Measurements from ENCODE around the gene GRIA4.

The GRIA4 gene

DNA sequence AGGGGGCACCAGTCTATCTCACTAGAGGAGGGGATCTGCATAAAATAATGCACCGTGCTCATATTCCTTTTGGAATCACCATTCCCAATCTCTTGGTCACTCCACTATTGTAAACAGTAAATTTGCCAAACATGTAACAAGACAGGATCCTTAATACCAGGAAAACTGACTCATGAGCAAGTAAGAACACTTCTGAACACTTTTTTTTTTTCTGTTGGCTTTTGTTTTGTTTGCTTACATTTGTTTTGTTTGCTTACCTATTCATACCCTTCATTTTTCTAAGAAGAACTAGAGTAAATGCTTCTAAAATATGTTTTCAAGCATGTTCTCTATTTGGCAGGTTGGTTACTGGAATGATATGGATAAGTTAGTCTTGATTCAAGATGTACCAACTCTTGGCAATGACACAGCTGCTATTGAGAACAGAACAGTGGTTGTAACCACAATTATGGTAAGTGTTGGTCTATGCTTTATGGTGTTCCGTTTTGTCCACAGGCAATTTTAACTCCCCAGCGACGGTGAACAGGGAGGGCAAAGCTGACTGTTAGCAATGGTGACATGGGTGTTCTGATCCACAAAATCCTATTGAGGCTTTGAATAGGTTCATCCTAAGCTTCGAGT is 300.3 kb downstream of the GRIA4 start:
- TF ChIP-seq, protein P1, sequence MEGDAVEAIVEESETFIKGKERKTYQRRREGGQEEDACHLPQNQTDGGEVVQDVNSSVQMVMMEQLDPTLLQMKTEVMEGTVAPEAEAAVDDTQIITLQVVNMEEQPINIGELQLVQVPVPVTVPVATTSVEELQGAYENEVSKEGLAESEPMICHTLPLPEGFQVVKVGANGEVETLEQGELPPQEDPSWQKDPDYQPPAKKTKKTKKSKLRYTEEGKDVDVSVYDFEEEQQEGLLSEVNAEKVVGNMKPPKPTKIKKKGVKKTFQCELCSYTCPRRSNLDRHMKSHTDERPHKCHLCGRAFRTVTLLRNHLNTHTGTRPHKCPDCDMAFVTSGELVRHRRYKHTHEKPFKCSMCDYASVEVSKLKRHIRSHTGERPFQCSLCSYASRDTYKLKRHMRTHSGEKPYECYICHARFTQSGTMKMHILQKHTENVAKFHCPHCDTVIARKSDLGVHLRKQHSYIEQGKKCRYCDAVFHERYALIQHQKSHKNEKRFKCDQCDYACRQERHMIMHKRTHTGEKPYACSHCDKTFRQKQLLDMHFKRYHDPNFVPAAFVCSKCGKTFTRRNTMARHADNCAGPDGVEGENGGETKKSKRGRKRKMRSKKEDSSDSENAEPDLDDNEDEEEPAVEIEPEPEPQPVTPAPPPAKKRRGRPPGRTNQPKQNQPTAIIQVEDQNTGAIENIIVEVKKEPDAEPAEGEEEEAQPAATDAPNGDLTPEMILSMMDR (IDR thresholded peaks at IDR 0.05; ENCODE audit: control extremely low read depth, extremely low read depth, low read depth, missing control alignments) = no peak
- no peak for DNase-seq (ENCODE audit: extremely low spot score)
- ChIA-PET POLR2A (no interaction called here), CTCF (no interaction called here)

DNA sequence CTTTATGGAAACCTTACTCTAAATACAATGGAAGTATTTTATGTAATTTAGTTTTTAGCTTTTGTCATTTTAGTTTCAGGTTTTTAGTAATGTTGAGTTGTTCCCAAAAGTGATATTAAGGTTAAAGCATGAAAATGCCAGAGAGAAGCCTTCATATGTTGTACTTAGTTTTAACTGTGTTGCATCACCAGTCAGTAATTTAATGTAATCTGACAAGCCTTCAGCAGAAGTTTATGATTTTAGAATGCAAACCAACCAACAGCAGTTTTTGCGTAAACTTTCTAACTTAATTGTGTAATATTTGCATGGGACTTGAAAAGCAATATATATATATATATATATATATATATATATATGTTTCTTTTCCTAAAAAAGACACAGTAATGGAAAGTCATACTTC is 301.6 kb downstream of the GRIA4 start:
- CTCF ChIA-PET = no interaction called here

DNA sequence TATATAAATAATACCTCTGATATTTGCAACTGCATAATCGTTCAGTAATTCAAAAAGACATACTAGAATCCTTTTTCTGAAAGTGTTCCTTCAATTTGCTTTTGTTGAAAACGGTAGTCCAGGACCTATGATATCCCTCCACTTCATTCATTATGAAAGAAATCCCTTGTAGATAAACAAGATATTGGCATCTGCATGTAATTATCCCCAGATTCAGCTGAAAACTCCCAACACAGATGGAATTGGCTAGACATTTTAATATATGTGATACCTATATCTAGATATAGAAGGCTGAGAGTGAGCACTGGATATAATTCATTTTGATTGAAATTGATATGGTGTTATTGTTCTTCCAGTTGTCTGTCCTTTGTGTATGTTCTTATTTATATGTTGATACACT is 302.8 kb downstream of the GRIA4 start:
- POLR2A ChIA-PET = no interaction called here
- no peak for DNase-seq (ENCODE audit: extremely low spot score)
- TF ChIP-seq, protein P1 (IDR thresholded peaks at IDR 0.05; ENCODE audit: control extremely low read depth, extremely low read depth, low read depth, missing control alignments) = no peak
- CTCF ChIA-PET = no interaction called here

More for the DNA sequence above, 301.6 kb downstream of the GRIA4 start:
- no peak for DNase-seq (ENCODE audit: extremely low spot score)
- POLR2A ChIA-PET = no interaction called here
- TF ChIP-seq, protein P1 (IDR thresholded peaks at IDR 0.05; ENCODE audit: control extremely low read depth, extremely low read depth, low read depth, missing control alignments) = no peak

DNA sequence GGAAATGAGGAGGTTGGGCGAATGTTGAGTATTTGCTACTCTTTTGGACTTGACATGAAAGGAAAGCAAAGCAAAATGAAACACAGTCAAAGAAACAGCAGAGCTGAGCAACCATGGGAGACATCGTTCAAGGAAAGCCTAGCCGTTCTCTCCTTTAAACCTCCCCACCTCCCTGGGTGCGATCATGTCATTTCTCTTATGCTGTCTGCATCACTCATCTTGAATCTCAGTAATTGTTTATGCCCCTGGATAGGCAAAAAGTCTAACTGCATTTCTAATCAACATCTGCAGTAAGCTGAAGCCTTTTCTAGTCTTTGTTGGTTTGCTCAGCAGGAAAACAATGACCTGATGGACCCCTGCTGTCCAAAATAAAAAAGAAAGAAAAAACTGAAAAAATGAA is 305.1 kb downstream of the GRIA4 start:
- ChIA-PET POLR2A (no interaction called here), CTCF (no interaction called here)
- DNase-seq (ENCODE audit: extremely low spot score) = no peak
- TF ChIP-seq, protein P1 (IDR thresholded peaks at IDR 0.05; ENCODE audit: control extremely low read depth, extremely low read depth, low read depth, missing control alignments) = no peak

DNA sequence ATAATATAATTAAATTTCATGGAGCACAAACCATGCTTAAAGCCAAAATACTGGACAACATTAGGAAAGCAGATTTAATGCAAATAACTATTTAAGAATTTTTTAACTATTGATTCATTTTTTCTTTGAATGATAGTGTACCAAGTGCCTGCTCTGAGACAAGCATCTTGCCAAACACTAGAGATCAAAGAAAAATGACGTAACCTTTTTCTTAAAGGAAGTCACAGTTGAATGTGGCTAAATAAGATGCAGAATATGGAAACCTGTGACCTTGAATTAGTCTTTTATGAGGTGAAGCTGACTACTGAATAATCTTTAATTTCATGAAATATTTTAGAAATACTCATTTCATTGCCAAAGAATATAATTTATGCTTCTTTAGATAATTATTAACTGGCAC is 308.2 kb downstream of the GRIA4 start:
- DNase-seq (ENCODE audit: extremely low spot score) = no peak
- TF ChIP-seq, protein P1 (IDR thresholded peaks at IDR 0.05; ENCODE audit: control extremely low read depth, extremely low read depth, low read depth, missing control alignments) = no peak
- CTCF ChIA-PET = no interaction called here
- POLR2A ChIA-PET = no interaction called here

DNA sequence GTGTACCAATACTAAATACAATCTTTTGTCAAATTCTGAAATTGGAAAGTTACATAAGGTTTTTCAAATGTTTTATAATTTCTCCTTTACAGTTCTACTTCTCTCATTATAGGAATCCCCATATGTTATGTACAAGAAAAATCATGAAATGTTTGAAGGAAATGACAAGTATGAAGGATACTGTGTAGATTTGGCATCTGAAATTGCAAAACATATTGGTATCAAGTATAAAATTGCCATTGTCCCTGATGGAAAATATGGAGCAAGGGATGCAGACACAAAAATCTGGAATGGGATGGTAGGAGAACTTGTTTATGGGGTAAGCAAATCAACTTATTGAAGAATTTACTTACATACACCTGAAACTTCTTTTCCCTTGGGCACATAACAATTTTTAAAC is 308.7 kb downstream of the GRIA4 start:
- ChIA-PET POLR2A (no interaction called here), CTCF (no interaction called here)
- DNase-seq (ENCODE audit: extremely low spot score) = no peak
- TF ChIP-seq, protein P1 (IDR thresholded peaks at IDR 0.05; ENCODE audit: control extremely low read depth, extremely low read depth, low read depth, missing control alignments) = no peak

DNA sequence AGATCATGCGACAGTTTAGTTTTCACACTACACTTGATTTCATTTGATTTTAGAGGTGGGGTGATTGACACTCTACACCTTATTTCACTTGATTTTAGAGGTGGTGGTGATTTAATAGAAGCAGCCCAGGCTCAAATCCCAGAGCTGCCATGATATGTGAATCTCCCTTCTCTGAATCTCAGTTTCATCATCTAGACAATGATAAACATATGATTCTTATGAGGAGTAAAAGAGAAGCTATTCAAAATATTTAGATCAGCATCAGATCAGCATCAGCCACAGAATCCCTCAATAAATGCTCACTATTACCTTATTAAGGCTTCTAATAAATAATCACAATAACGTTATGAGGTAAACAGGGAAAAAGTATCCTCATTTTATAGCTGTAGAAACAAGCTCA is 313.4 kb downstream of the GRIA4 start:
- CTCF ChIA-PET = no interaction called here
- POLR2A ChIA-PET = no interaction called here
- TF ChIP-seq, protein P1 (IDR thresholded peaks at IDR 0.05; ENCODE audit: control extremely low read depth, extremely low read depth, low read depth, missing control alignments) = no peak
- DNase-seq (ENCODE audit: extremely low spot score) = no peak

Measured in GM10248 (cell line).